SK-N-SH treated with all-trans-retinoic acid at 6 μM for 48 hours (cell line): ENCODE results near the gene KIF1A.
"Not testable (repeated sequence)": the region's sequence is repeated elsewhere in the genome, so short reads cannot be mapped to it uniquely, and the experiment has no call there.

ENCODE experiments used
- ATAC-seq: fragments of 200-7000 bp; cut with Tn5 transposase; 3 replicates; pipeline ENCODE4 v1.9.1; 2020; ENCODE audit warnings: mild to moderate bottlenecking, moderate library complexity
- CSDC2 ChIP-seq: fragments of 250-450 bp; sonication (Bioruptor Pico); IDR thresholded peaks from 2 replicates; pipeline ENCODE4 v1.5.0; 2020; ENCODE audit warnings: mild to moderate bottlenecking, moderate library complexity
- ESRRG ChIP-seq: fragments of 250-450 bp; sonication (Bioruptor Pico); IDR thresholded peaks from 2 replicates; pipeline ENCODE4 v1.6.1; 2021; ENCODE audit warnings: mild to moderate bottlenecking
- OSR1 ChIP-seq: fragments of 250-450 bp; sonication (Bioruptor Pico); IDR thresholded peaks from 2 replicates; pipeline ENCODE4 v1.8.0; 2022; ENCODE audit warnings: moderate library complexity, mild to moderate bottlenecking, inconsistent platforms
- PATZ1 ChIP-seq: fragments of 250-450 bp; sonication (Bioruptor Pico); IDR thresholded peaks from 2 replicates; pipeline ENCODE4 v1.8.0; 2020; ENCODE audit warnings: mild to moderate bottlenecking, moderate library complexity, borderline replicate concordance
- PPARA ChIP-seq: fragments of 250-450 bp; sonication (Bioruptor Pico); IDR thresholded peaks from 2 replicates; pipeline ENCODE4 v1.5.0; 2020; ENCODE audit warnings: mild to moderate bottlenecking, borderline replicate concordance
- TCF4 ChIP-seq: fragments of 250-450 bp; sonication (Bioruptor Pico); IDR thresholded peaks from 2 replicates; pipeline ENCODE4 v1.8.0; 2021; ENCODE audit warnings: mild to moderate bottlenecking, moderate library complexity, borderline replicate concordance
- ZC3H10 ChIP-seq: fragments of 250-450 bp; sonication (Bioruptor Pico); IDR thresholded peaks from 2 replicates; pipeline ENCODE4 v1.5.1; 2021; ENCODE audit warnings: mild to moderate bottlenecking, moderate library complexity
- ZNF565 ChIP-seq: fragments of 450-650 bp; formaldehyde crosslinking; conservative IDR thresholded peaks from 2 replicates; pipeline ENCODE4 v1.5.0; 2020; ENCODE audit warnings: low read depth, mild to moderate bottlenecking, moderate library complexity
- ZNF70 ChIP-seq: fragments of 450-650 bp; formaldehyde crosslinking; IDR thresholded peaks from 2 replicates; pipeline ENCODE4 v1.5.0; 2020; ENCODE audit warnings: mild to moderate bottlenecking, moderate library complexity
- ZNF8 ChIP-seq: fragments of 450-650 bp; formaldehyde crosslinking; IDR thresholded peaks from 2 replicates; pipeline ENCODE4 v1.5.0; 2020; ENCODE audit warnings: mild to moderate bottlenecking, moderate library complexity

KIF1A gene

DNA sequence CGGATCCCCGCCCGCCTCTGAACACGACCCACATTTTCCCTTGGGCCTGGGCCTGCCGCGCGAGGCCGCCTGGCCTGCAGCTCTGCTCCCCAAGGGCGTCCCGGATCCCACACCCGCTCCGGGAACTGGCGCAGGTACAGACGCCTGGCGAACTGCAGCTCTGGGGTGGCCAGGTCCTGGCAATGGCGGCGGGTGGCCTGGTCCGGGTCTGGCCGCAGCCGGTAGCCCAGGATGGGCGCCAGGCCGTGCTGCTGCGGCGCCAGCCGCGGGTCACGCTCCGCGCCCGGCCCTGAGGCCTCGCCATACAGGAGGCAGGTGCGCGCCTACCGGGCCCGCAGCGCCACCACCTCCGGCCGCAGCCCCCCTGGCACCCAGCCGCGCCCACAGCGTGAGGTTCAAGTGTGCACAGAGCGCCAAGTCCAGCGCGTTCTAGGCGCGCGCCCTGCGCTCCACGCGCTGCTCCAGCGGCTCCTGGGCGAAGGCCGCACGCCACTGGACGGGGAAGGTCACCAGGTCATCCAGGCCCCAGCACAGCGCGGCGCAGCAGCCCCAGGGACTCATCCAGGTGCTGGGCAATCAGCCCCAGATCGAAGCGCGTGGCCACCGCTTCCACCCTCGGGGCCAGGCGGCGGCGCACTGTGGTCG is 118.8 kb downstream of the KIF1A start:
- ATAC-seq = no peak
- no peak for TF ChIP-seq PPARA (CRISPR knock-in tag)
- no peak for TF ChIP-seq ZNF565 (CRISPR knock-in tag)
- no peak for TF ChIP-seq TCF4 (CRISPR knock-in tag)
- no peak for TF ChIP-seq ESRRG (CRISPR knock-in tag)
- no peak for TF ChIP-seq PATZ1 (CRISPR knock-in tag)
- no peak for TF ChIP-seq CSDC2
- TF ChIP-seq ZC3H10 (CRISPR knock-in tag) = no peak
- no peak for TF ChIP-seq ZNF70 (CRISPR knock-in tag)
- TF ChIP-seq OSR1 (CRISPR knock-in tag) = no peak
- TF ChIP-seq ZNF8 (CRISPR knock-in tag) = no peak

DNA sequence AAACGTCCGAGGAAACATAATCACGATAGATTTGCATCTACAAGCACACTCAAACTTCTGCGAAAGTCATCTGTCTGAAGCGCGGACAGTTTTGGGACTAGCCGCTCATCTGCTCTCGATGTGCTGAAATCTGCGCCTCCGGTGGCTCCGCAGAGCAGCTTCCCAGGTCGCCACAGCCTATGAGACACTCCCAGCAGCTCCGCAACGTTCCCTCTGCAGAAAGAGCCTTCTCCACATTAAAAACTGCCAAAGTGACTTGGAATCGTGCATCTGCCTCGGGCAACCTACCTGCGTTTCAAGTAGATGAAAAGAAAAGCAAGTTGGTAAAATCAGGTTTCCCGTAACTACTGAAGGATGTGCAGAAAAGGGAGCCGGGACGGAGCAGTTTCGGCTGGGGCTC is 119.4 kb downstream of the KIF1A start:
- not testable (repeated sequence) for ATAC-seq

DNA sequence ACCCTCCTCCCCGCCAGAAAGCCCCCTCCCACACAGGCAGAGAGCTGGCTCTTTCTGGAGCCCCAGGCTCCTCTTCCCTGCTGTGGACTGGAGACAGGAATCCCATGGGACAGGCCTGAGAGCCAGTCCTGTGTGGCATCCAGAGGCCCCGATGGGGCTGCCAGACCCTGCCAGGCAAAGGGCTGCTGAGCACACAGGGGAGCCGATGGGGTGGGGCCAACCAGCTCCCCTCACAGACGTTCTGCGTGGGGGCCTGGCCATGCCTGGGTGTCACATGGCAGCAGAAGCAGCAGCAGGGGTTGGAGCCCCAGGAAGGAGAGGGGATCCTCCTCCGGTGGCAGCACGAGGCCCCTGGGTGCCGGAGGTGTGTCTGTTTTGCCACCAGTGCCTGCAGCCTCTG is 120.2 kb downstream of the KIF1A start:
- not testable (repeated sequence) for ATAC-seq

DNA sequence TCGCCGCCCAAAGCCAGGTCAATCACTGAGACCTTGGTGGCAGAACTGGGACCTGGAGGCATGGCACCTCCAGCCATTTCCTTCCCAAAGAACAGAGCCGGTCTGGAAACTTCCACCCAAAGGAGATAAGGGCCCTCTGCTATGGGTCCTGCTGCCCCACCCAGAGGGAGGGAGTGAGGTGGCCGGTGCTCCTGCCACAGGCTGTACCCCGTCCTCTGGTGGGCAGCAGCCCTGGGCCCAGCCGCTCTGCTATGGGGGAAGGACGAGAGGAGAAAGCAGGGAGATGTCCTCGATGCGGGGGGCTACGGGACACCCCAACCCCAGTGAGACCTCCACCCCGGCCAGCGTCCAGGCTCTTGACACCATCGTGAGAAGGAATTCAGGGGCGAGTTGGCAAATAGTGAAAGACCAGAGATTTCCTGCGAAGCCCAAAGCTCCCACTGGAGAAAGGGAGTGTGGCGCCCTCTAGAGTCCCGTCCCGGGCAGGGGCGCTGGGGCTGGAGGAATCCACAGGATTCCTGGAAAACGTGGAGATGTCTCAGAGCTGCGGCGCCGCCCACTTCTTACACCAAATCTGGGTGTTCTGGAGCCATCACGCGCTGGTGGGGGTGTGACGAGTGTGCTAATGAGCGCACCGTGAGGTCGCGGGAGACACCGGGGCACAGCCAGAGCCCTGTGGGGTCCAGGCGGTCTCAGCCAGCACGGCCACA is 121.0 kb downstream of the KIF1A start:
- ATAC-seq = peak; percentile 88

DNA sequence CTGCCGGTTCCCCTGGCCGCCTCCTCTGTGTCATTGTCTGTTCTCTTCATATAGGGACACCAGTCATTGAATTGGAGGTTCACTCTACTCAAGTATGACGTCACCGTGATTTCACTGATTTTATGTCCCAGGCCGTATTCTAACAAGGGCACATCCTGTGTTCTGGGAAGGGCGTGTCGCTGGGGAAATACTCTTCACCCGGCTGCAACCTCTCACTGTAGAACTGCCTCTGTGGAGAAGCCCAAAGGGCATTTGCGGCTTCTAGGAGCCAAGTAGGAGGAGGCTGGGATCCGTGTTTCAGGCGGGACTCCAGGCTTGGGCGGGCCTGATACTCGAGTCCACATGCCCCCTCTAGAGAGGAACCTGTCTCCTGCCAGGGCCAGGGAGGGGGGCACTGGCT is 123.5 kb downstream of the KIF1A start:
- not testable (repeated sequence) for ATAC-seq

- not testable (repeated sequence) for ATAC-seq
Measured at GRCh38 chr2:240695593-240695992, 124.4 kb downstream of the KIF1A start.

DNA sequence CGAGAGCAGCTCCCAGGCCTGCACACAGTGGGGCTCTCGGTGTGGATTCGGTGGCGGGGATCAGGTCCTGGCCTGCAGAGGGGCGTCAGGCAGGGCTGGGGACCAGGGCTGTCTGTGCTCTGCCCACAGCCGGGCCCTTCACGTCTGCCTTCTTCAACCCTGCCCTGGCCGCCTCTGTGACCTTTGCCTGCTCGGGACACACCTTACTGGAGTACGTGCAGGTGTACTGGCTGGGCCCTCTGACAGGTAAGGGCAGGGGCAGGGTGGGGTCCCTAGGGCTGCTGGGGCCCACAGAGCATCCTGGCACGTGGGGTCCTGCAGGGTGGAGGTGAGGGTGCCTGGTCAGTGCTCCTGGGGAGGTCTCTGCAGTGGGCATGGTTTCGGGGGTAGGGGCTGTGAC is 125.7 kb downstream of the KIF1A start:
- ATAC-seq = not testable (repeated sequence)

GRCh38 chr2:240692583-240693561 is 127.1 kb downstream of the KIF1A start:
- not testable (repeated sequence) for ATAC-seq

DNA sequence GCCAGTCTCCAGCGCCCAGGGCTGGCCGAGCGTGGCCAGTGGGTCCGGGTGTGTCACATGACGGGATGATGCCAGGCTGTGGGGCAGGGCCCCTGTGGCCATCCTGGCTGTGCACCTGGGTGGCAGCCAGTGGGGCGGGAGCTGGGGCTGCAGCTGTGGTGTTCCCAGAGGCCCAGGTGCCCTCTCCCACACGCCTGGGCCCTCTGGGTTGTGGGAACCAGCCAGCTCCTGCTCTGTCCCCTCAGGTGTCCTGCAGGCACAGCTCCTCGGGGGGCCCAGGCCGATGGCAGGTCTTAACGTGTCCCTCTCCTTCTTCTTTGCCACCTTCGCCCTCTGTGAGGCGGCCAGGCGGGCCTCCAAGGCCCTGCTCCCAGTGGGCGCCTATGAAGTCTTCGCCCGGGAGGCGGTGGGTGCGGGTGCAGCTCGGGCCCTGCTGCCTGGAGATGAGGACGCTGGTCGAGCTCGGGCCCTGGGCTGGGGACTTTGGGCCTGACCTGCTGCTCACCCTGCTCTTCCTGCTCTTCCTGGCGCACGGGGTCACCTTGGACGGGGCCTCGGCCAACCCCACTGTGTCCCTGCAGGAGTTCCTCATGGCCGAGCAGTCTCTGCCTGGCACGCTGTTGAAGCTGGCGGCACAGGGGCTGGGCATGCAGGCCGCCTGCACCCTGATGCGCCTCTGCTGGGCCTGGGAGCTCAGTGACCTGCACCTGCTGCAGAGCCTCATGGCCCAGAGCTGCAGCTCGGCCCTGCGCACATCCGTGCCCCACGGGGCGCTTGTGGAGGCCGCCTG is 128.2 kb downstream of the KIF1A start, which contains the start of gene AQP12A:
Gene AQP12A (plus strand): TSS at position 236 of the 790 bp plus-strand sequence. CDS start 48 bp downstream, at position 284.
- not testable (repeated sequence) for ATAC-seq

GRCh38 chr2:240691075-240691427 is 129.0 kb downstream of the KIF1A start:
- not testable (repeated sequence) for ATAC-seq

DNA sequence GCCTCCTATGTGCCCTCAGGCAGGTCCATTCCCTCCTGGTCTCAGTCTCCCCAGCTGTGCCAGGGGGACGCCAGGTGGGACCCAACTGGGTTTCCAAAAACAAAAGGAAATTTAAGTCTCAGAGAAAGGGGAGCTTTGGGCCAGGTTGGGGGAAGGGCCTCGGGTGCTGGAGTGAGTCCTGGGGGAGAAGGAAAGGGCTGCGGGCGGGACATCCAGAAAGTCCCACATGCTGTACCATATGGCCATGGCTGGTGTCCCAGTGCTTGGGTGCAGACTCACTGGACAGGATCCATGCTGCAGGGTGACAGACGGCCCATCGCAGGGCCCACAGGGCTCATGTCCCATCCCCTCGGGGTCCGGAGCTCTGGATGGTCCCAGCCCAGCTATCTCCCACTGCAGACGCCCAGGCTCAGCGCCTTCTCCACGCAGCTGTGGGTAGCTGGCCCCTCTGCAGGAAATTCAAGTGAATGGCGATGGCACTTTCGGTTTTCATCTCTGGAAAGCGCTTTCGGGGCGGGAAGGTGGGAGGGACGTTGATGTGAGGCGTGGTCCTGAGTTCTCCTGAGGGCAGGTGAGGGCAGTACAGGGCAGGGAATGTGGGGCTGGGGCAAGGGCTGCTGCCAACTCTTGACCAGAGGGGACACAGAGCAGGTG is 129.5 kb downstream of the KIF1A start:
- ATAC-seq = not testable (repeated sequence)
